DOHH2 (cell line): ENCODE measurements around the gene ECEL1.

Experiments
- EZH2phosphoT487 ChIP-seq: fragments of 200-600 bp; sonication (generic); IDR thresholded peaks from 2 replicates; pipeline ENCODE4 v1.6.1; 2017; ENCODE audit warnings: borderline replicate concordance, mild to moderate bottlenecking, antibody characterized with exemption, low read length, moderate library complexity, mixed read lengths
- TF ChIP-seq, protein P1 (sequence below): fragments of 200-600 bp; sonication (generic); IDR thresholded peaks from one replicate; pipeline ENCODE4 v1.5.1; 2014; ENCODE audit warnings: antibody characterized with exemption, mild to moderate bottlenecking, low read depth, low read length; ENCODE audit not compliant: poor library complexity, severe bottlenecking

DNA sequence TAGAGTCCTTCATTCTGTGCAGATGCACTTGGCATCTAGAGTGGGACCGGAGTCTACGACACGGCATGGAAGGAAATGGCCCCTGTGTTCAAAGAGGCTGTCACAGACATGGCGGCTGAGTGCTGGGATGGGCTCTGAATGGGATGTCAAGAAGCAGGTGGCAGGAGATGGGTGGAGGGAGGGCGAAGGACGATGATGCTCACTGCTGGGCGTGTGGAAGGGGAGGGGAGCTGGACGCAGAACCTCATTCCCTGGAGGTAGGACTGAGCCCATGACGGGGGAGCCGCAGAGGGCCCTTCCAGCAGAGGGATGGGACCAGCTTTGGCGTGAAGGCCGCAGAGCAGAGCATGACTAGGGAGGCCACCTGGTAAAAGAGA lies 50.5 kb downstream of the ECEL1 start:
- TF ChIP-seq, protein P1, sequence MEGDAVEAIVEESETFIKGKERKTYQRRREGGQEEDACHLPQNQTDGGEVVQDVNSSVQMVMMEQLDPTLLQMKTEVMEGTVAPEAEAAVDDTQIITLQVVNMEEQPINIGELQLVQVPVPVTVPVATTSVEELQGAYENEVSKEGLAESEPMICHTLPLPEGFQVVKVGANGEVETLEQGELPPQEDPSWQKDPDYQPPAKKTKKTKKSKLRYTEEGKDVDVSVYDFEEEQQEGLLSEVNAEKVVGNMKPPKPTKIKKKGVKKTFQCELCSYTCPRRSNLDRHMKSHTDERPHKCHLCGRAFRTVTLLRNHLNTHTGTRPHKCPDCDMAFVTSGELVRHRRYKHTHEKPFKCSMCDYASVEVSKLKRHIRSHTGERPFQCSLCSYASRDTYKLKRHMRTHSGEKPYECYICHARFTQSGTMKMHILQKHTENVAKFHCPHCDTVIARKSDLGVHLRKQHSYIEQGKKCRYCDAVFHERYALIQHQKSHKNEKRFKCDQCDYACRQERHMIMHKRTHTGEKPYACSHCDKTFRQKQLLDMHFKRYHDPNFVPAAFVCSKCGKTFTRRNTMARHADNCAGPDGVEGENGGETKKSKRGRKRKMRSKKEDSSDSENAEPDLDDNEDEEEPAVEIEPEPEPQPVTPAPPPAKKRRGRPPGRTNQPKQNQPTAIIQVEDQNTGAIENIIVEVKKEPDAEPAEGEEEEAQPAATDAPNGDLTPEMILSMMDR = no peak
- TF ChIP-seq EZH2phosphoT487 = no peak
